Hepatocyte (in vitro differentiated cells): Measurements from ENCODE around the gene NDUFB10.

Source experiments
- CTCF ChIP-seq: fragments of 200-600 bp; sonication (generic); IDR thresholded peaks from 2 replicates; pipeline ENCODE4 v1.5.1; 2016; ENCODE audit warnings: antibody characterized with exemption, mild to moderate bottlenecking; ENCODE audit not compliant: poor library complexity
- EZH2 ChIP-seq: fragments of 200-600 bp; sonication (generic); IDR thresholded peaks from 2 replicates; pipeline ENCODE4 v1.6.1; 2016; ENCODE audit warnings: antibody characterized with exemption, mild to moderate bottlenecking, borderline replicate concordance

DNA sequence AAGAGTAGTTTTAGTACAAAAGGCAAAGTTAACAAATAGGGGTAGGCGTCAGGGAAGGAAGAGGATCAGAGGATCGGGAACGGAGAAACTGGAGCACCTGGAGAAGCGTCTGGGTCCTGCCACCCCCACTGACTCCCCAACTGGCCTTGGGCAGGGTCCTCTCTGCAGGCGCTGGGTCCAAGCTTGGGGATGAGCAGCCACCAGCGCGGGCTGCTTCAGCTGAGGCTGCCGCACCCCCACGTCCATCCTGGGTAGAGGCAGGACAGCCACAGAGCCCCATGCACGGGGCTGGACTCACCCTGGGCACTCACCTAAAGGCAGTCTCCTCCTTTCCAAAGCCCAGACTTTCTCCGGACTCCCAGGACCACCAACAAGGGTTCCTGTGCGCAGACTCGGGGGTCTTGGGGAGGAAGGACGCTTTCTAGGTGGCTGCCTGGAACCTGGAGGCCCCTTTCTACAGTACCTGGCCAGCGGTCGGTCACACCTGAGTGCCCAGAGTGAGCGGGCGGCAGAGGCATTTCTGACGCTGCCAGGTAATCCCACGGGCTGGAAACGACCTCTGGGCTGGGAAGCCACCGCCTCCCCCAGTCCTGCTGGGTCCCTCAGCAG lies 42.2 kb upstream of the NDUFB10 start:
- TF ChIP-seq CTCF = no peak
- no peak for TF ChIP-seq EZH2
